SK-N-SH (cell line): ENCODE results near the gene AMMECR1L. TPM values are rescaled to one million over a fixed set of nuclear protein-coding genes. Genes with fewer than 3 reads are reported as not detected.
"Not testable (repeated sequence)": the region's sequence is repeated elsewhere in the genome, so short reads cannot be mapped to it uniquely, and the experiment has no call there.

ENCODE experiments used
- CTCF ChIA-PET: fragments of 300-600, 350-600 bp; formaldehyde crosslinking; extraction: SDS; loops from one replicate; lab custom pipeline; 2021; lab: Yijun Ruan, JAX
- POLR2A ChIA-PET: fragments of 350-600 bp; sonication (Branson Sonifier 250); formaldehyde crosslinking; extraction: SDS; loops from one replicate; lab custom pipeline; 2020; ENCODE audit warnings: antibody characterized with exemption, inconsistent platforms; lab: Yijun Ruan, JAX
- DNase-seq: peaks from one replicate; pipeline ENCODE4 v3.0.0; 2012
- H2AFZ ChIP-seq: fragments of 200-600 bp; sonication (generic); 2 replicates; pipeline ENCODE4 v1.8.1; 2016; ENCODE audit warnings: antibody characterized with exemption, mild to moderate bottlenecking, low read depth
- H3F3A ChIP-seq: fragments of 200-600 bp; sonication (generic); replicated peaks from 2 replicates; pipeline ENCODE3; 2016; ENCODE audit warnings: antibody characterized with exemption, mild to moderate bottlenecking; ENCODE audit not compliant: insufficient read depth
- H3K27ac ChIP-seq, 2 experiments: fragments of 200-500 bp in 1 of 2; fragments of 200-600 bp in 1 of 2; sonication (Bioruptor generic) in 1 of 2; sonication (generic), shearing (Covaris generic) in 1 of 2; 2 replicates each; pipeline versions ENCODE4 v1.5.1 to v1.6.1; 2014 to 2016; ENCODE audit warnings: low read depth in 2 of 2, inconsistent platforms in 1 of 2, low read length in 1 of 2, mild to moderate bottlenecking in 1 of 2, mixed read lengths in 1 of 2
- H3K27me3 ChIP-seq: fragments of 200-600 bp; sonication (generic), shearing (Covaris generic); 2 replicates; pipeline ENCODE4 v1.6.1; 2016; ENCODE audit warnings: mixed run types; ENCODE audit not compliant: insufficient read depth
- H3K36me3 ChIP-seq, 2 experiments: fragments of 200-500 bp in 1 of 2; fragments of 200-600 bp in 1 of 2; sonication (Bioruptor generic) in 1 of 2; sonication (generic) in 1 of 2; replicated peaks in 1 of 2; 2 replicates each; pipeline versions ENCODE3 to v1.5.1; 2014 to 2016; ENCODE audit warnings: low read length in 1 of 2, mild to moderate bottlenecking in 1 of 2; ENCODE audit not compliant: insufficient read depth in 2 of 2, control insufficient read depth in 1 of 2
- H3K4me1 ChIP-seq, 2 experiments: fragments of 200-500 bp in 1 of 2; fragments of 200-600 bp in 1 of 2; sonication (Bioruptor generic) in 1 of 2; sonication (generic), shearing (Covaris generic) in 1 of 2; 2 replicates each; pipeline versions ENCODE4 v1.5.1 to v1.6.1; 2014 to 2016; ENCODE audit warnings: low read depth in 1 of 2, low read length in 1 of 2, mixed run types in 1 of 2; ENCODE audit not compliant: insufficient read depth in 2 of 2, control insufficient read depth in 1 of 2
- H3K4me2 ChIP-seq: fragments of 200-600 bp; sonication (generic), shearing (Covaris generic); 2 replicates; pipeline ENCODE4 v1.6.1; 2017; ENCODE audit warnings: mixed run types
- H3K4me3 ChIP-seq, 2 experiments: fragments of 200-500 bp in 1 of 2; fragments of 200-600 bp in 1 of 2; sonication (Bioruptor generic) in 1 of 2; sonication (generic), shearing (Covaris generic) in 1 of 2; 2 replicates each; pipeline versions ENCODE4 v1.5.1 to v1.8.1; 2014 to 2016; ENCODE audit warnings: low read depth in 2 of 2, inconsistent platforms in 1 of 2, low read length in 1 of 2, mild to moderate bottlenecking in 1 of 2, mixed read lengths in 1 of 2, moderate library complexity in 1 of 2
- H3K79me2 ChIP-seq: fragments of 200-600 bp; sonication (generic); 2 replicates; pipeline ENCODE4 v1.8.1; 2017; ENCODE audit warnings: mild to moderate bottlenecking; ENCODE audit not compliant: insufficient read depth
- H3K9ac ChIP-seq: fragments of 200-600 bp; sonication (generic); 2 replicates; pipeline ENCODE4 v1.6.1; 2017; ENCODE audit warnings: mixed run types
- H3K9me2 ChIP-seq: fragments of 200-600 bp; sonication (generic); 2 replicates; pipeline ENCODE4 v1.6.1; 2017; ENCODE audit warnings: mixed run types
- H3K9me3 ChIP-seq: fragments of 200-600 bp; sonication (generic); 2 replicates; pipeline ENCODE4 v1.6.1; 2017; ENCODE audit warnings: mixed run types, mild to moderate bottlenecking, moderate library complexity
- H4K20me1 ChIP-seq: fragments of 200-600 bp; sonication (generic); 2 replicates; pipeline ENCODE4 v1.6.1; 2017; ENCODE audit warnings: mild to moderate bottlenecking, mixed run types; ENCODE audit not compliant: insufficient read depth
- CHD2 ChIP-seq: fragments of 150-350 bp; IDR thresholded peaks from 2 replicates; pipeline ENCODE4 v1.6.1; 2018; ENCODE audit warnings: low read length; ENCODE audit not compliant: partially characterized antibody
- CTCF ChIP-seq: fragments of 200-600 bp; sonication (generic); IDR thresholded peaks from 2 replicates; pipeline ENCODE4 v1.6.1; 2017; ENCODE audit warnings: antibody characterized with exemption, mild to moderate bottlenecking, moderate library complexity
- EP300 ChIP-seq, 2 experiments: IDR thresholded peaks; 2 replicates each; pipeline versions ENCODE4 v1.4.0 to v1.6.1; 2012; ENCODE audit warnings: borderline replicate concordance in 1 of 2, low read depth in 1 of 2, low read length in 1 of 2
- FOXM1 ChIP-seq: IDR thresholded peaks from 2 replicates; pipeline ENCODE4 v1.4.0; 2012; ENCODE audit warnings: low read depth, mild to moderate bottlenecking
- GATA2 ChIP-seq: sonication (generic); formaldehyde crosslinking; IDR thresholded peaks from 2 replicates; pipeline ENCODE4 v1.5.0; 2020; ENCODE audit warnings: mild to moderate bottlenecking, missing genetic modification reagents
- MXI1 ChIP-seq: IDR thresholded peaks from 2 replicates; pipeline ENCODE4 v1.6.1; 2012; ENCODE audit warnings: mild to moderate bottlenecking, low read depth, low read length, improper control_type of control experiment
- RXRA ChIP-seq: IDR thresholded peaks from 2 replicates; pipeline ENCODE4 v1.4.0; 2012; ENCODE audit warnings: low read depth, mild to moderate bottlenecking, borderline replicate concordance
- SIN3A ChIP-seq: IDR thresholded peaks from 2 replicates; pipeline ENCODE4 v1.6.1; 2012; ENCODE audit warnings: low read depth, mild to moderate bottlenecking, low read length, moderate library complexity, borderline replicate concordance
- SMC3 ChIP-seq: IDR thresholded peaks from 2 replicates; pipeline ENCODE4 v1.6.1; 2012; ENCODE audit warnings: low read depth, low read length, improper control_type of control experiment
- WGBS: methylation state at CpG from one replicate; pipeline ENCODE4 v1.1.6; 2017; ENCODE audit warnings: low lambda C conversion rate; 5-methylcytosine and 5-hydroxymethylcytosine counted together
- polyA plus RNA-seq, 3 experiments: library from polyadenylated mRNA; depleted of rRNA; stranded (reverse); fragments of >200 nt; gene quantifications; 2 replicates each; pipeline ENCODE4 v1.2.3, GENCODE V29; 2012

The AMMECR1L gene
- polyA plus RNA-seq, 1 of the 3 experiments (the other 2 are of a cell fraction): 11.0 TPM

GRCh38 chr2:127893033-127893432 lies 7.3 kb upstream of the AMMECR1L start:
- peaks cover 0 to 2% of the 10 kb centered on the region in 2 experiments; a peak in 2 of 4 replicates for H3K4me1 ChIP-seq
- TF ChIP-seq CHD2: no peak
- TF ChIP-seq SMC3: no peak
- no peak for TF ChIP-seq GATA2
- no peak for TF ChIP-seq MXI1
- TF ChIP-seq EP300 (IDR thresholded peaks at IDR 0.05; ENCODE audit: borderline replicate concordance in 1 of 2, low read depth in 1 of 2, low read length in 1 of 2): no peak
- no peaks in the 10 kb centered on the region for H3F3A ChIP-seq
- no peaks in the 10 kb centered on the region for H3K27me3 ChIP-seq
- H3K79me2 ChIP-seq: peaks cover 5% of the 10 kb centered on the region
- 95% methylated on average over 14 of the region's 14 CpGs for WGBS
- H3K27ac ChIP-seq: no peak overlapping the region
- CTCF ChIA-PET: no interaction called here
- no peaks in the 10 kb centered on the region for H3K36me3 ChIP-seq
- no peak overlapping the region for H3K4me3 ChIP-seq
- H3K9me2 ChIP-seq: no peaks in the 10 kb centered on the region
- DNase-seq: no peak
- H4K20me1 ChIP-seq: no peaks in the 10 kb centered on the region
- H3K4me2 ChIP-seq: no peak overlapping the region
- no peaks in the 10 kb centered on the region for H3K9me3 ChIP-seq
- no peak overlapping the region for H3K9ac ChIP-seq
- POLR2A ChIA-PET: no interaction called here
- H2AFZ ChIP-seq: no peak overlapping the region

DNA sequence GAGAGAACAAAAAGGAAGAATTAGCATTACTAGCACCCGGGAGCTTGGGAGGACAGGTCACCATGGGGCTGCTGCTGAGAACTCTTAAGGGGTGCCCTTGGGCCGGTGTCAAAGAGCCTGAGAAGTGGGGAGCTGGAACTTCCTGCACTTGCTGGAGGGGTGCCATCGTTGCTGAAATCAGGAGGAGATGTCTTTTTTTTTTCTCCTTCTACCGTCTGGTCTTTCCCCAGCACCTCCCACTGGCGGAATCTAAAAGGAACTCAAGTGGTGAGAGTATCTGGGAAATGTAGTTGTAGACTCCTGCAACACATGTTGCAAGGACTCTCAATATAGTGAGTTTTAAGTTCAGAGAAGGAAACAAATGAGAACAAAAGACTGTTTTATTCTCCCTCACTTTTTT lies 6.1 kb upstream of the AMMECR1L start:
- CTCF ChIA-PET: interaction anchor here (1.1 kb wide), 1 partner anchor 14 kb away, joined by 3 read pairs; no protein-coding TSS in a partner anchor

DNA sequence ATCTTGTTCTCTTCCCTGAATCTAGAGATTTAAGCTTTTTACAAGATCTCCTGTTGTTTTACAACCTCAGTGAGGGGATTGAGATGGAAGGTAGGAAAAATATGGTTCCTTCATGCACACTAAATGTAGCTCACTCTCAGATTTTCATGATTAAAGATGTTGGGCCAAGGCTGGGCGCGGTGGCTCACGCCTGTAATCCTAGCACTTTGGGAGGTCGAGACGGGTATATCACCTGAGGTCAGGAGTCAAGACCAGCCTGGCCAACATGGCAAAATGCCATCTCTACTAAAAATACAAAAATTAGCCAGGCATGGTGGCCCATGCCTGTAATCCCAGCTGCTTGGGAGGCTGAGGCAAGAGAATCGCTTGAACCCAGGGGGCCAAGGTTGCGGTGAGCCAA lies 5.0 kb upstream of the AMMECR1L start:
- DNase-seq, H3K9me2 ChIP-seq, H3K4me2 ChIP-seq, H3F3A ChIP-seq, H3K36me3 ChIP-seq, H3K27ac ChIP-seq, POLR2A ChIA-PET, H3K9me3 ChIP-seq, H3K4me3 ChIP-seq, H2AFZ ChIP-seq, H4K20me1 ChIP-seq, H3K27me3 ChIP-seq, H3K9ac ChIP-seq: not testable (repeated sequence)
- CTCF ChIA-PET: interaction anchor here (1.1 kb wide), 1 partner anchor 13 kb away, joined by 3 read pairs; no protein-coding TSS in a partner anchor
- H3K4me1 ChIP-seq: peaks cover 4 to 13% of the 10 kb centered on the region in 2 experiments; a peak in 2 of 4 replicates
- 98% methylated on average over 7 of the region's 7 CpGs for WGBS
- peaks cover 17% of the 10 kb centered on the region for H3K79me2 ChIP-seq

More for the DNA sequence above, 6.1 kb upstream of the AMMECR1L start:
- TF ChIP-seq RXRA (no peak), CTCF (no peak), SIN3A (no peak), FOXM1 (no peak)
- Histone ChIP-seq H3K4me3 (no peak overlapping the region), H3K36me3 (no peaks in the 10 kb centered on the region), H3K27me3 (no peaks in the 10 kb centered on the region), H3K9ac (no peak overlapping the region), H3K4me2 (no peak overlapping the region), H3K9me3 (no peaks in the 10 kb centered on the region), H3K27ac (no peak overlapping the region), H3K4me1 (peaks cover 4 to 13% of the 10 kb centered on the region in 2 experiments; a peak in 2 of 4 replicates), H3K79me2 (peaks cover 17% of the 10 kb centered on the region), H2AFZ (no peak overlapping the region), H3F3A (peaks cover 6% of the 10 kb centered on the region), H3K9me2 (no peaks in the 10 kb centered on the region), H4K20me1 (no peaks in the 10 kb centered on the region)
- 74% methylated on average over 5 of the region's 5 CpGs for WGBS
- POLR2A ChIA-PET: no interaction called here
- no peak for DNase-seq
